ENCODE data around the gene COL27A1. TPM values are rescaled to one million over a fixed set of nuclear protein-coding genes. Genes with fewer than 3 reads are reported as not detected.
A peak's percentile ranks its signal among the peaks of the same experiment; 100 is the strongest.

Gene COL27A1
- polyA plus RNA-seq, 10 donors = 23.5 to 47.3 (median 33.0) TPM

GRCh38 chr9:114223564-114224246 lies 68.4 kb downstream of the COL27A1 start:
- no peak for DNase-seq

- DNase-seq = peak; percentile 64 to 77 (median 66)
Observed at GRCh38 chr9:114224247-114224610, 68.9 kb downstream of the COL27A1 start.

- peak in 2 of 3 donors; percentile 58 to 83 for DNase-seq
Observed at GRCh38 chr9:114225561-114226212, 70.3 kb downstream of the COL27A1 start.

- DNase-seq = no peak
Observed at GRCh38 chr9:114226246-114227055, 71.1 kb downstream of the COL27A1 start.

GRCh38 chr9:114227288-114228015 lies 72.1 kb downstream of the COL27A1 start:
- no peak for DNase-seq

- no peak for DNase-seq
Observed at GRCh38 chr9:114228016-114228808, 72.9 kb downstream of the COL27A1 start.

GRCh38 chr9:114229295-114229694 lies 74.0 kb downstream of the COL27A1 start:
- DNase-seq = no peak

GRCh38 chr9:114230068-114230467 lies 74.7 kb downstream of the COL27A1 start:
- peak in 1 of 3 donors; percentile 38 for DNase-seq

- no peak for DNase-seq
Observed at GRCh38 chr9:114231273-114231672, 75.9 kb downstream of the COL27A1 start.

GRCh38 chr9:114231719-114232449 lies 76.5 kb downstream of the COL27A1 start:
- DNase-seq = no peak

GRCh38 chr9:114233491-114234185 lies 78.3 kb downstream of the COL27A1 start:
- peak; percentile 84 to 97 (median 95) for DNase-seq

GRCh38 chr9:114235033-114235661 lies 79.8 kb downstream of the COL27A1 start:
- no peak for DNase-seq

- no peak for DNase-seq
Observed at GRCh38 chr9:114236391-114237138, 81.2 kb downstream of the COL27A1 start.

GRCh38 chr9:114237247-114237646 lies 81.9 kb downstream of the COL27A1 start:
- DNase-seq = no peak

GRCh38 chr9:114237781-114238180 lies 82.4 kb downstream of the COL27A1 start:
- DNase-seq = no peak

- peak; percentile 49 to 84 (median 78) for DNase-seq
Observed at GRCh38 chr9:114238472-114238871, 83.1 kb downstream of the COL27A1 start.

GRCh38 chr9:114238891-114239875 lies 83.8 kb downstream of the COL27A1 start:
- no peak for DNase-seq
